HG02588 (cell line): ENCODE measurements around the gene KIAA0930.
"Not testable (repeated sequence)": the region's sequence is repeated elsewhere in the genome, so short reads cannot be mapped to it uniquely, and the experiment has no call there.

Source experiments
- ATAC-seq: cut with Tn5 transposase; IDR thresholded peaks from one replicate; pipeline ENCODE4 v1.9.1; 2021; ENCODE audit warnings: mild to moderate bottlenecking, moderate library complexity; ENCODE audit not compliant: unreplicated experiment

KIAA0930 gene

GRCh38 chr22:45204241-45204640 lies 36.5 kb downstream of the KIAA0930 start:
- no peak for ATAC-seq

- ATAC-seq, result no peak
Measured at GRCh38 chr22:45203150-45203951, 37.3 kb downstream of the KIAA0930 start.

GRCh38 chr22:45202333-45203149 lies 38.2 kb downstream of the KIAA0930 start:
- ATAC-seq, result no peak

GRCh38 chr22:45201678-45202332 lies 38.9 kb downstream of the KIAA0930 start:
- ATAC-seq, result no peak

- no peak for ATAC-seq
Measured at GRCh38 chr22:45200860-45201511, 39.7 kb downstream of the KIAA0930 start.

GRCh38 chr22:45200230-45200629 lies 40.5 kb downstream of the KIAA0930 start:
- ATAC-seq, result no peak

- ATAC-seq, result no peak
Measured at GRCh38 chr22:45199723-45200122, 41.0 kb downstream of the KIAA0930 start.

- no peak for ATAC-seq
Measured at GRCh38 chr22:45198463-45198795, 42.3 kb downstream of the KIAA0930 start.

GRCh38 chr22:45197606-45198462 lies 42.9 kb downstream of the KIAA0930 start:
- ATAC-seq, result no peak

- ATAC-seq, result no peak
Measured at GRCh38 chr22:45196926-45197605, 43.6 kb downstream of the KIAA0930 start.

- ATAC-seq, result no peak
Measured at GRCh38 chr22:45196308-45196707, 44.4 kb downstream of the KIAA0930 start.

- no peak for ATAC-seq
Measured at GRCh38 chr22:45195616-45196015, 45.1 kb downstream of the KIAA0930 start.

GRCh38 chr22:45194686-45195085 lies 46.0 kb downstream of the KIAA0930 start:
- ATAC-seq, result no peak

GRCh38 chr22:45192701-45193187 lies 48.0 kb downstream of the KIAA0930 start:
- ATAC-seq, result no peak

- ATAC-seq, result not testable (repeated sequence)
Measured at GRCh38 chr22:45191746-45192145, 48.9 kb downstream of the KIAA0930 start.

- no peak for ATAC-seq
Measured at GRCh38 chr22:45190202-45190872, 50.4 kb downstream of the KIAA0930 start.

GRCh38 chr22:45188779-45189178 lies 51.9 kb downstream of the KIAA0930 start:
- ATAC-seq, result no peak

- ATAC-seq, result no peak
Measured at GRCh38 chr22:45187891-45188290, 52.8 kb downstream of the KIAA0930 start.
